GM13976 (cell line): Measurements from ENCODE around the gene NUP160.

ENCODE experiments used
- DNase-seq: peaks from one replicate; pipeline ENCODE4 v3.0.0; 2012; ENCODE audit warnings: low spot score
- CTCF ChIP-seq: IDR thresholded peaks from 2 replicates; pipeline ENCODE4 v1.5.1; 2012; ENCODE audit warnings: borderline replicate concordance, mild to moderate bottlenecking; ENCODE audit not compliant: insufficient read depth; ENCODE audit errors: extremely low read depth, missing control alignments, control extremely low read depth
- in situ Hi-C: fragments of 300-500 bp; cut with MboI; formaldehyde crosslinking; loops from one replicate; pipeline ENCODE4 v1.12.0; 2022; ENCODE audit warnings: low sequenced_read_pairs, mixed read lengths, inconsistent platforms; ENCODE audit not compliant: unreplicated experiment

Gene NUP160

DNA sequence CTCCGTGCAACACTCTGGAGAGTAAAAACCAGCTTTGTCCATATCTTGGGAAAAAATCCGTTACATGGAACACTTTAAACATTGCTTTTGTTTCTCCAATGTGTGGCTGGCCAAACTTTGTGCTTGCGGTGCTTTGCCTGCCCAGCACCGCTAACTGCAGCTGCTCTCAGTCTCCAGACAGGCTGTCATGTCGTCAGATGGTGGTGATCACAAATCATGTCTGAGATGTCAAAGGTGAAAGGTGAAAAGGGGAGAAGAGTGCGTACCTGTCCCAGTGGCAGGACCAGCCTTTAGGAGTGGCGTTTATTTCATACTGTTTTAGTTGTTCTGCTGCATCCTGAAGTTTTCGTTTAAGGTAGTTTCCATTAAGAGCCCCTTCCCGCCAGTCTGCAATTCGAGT is 115.9 kb downstream of the NUP160 start:
- no peak for DNase-seq
- in situ Hi-C loops = no loop called here
- no peak for TF ChIP-seq CTCF

DNA sequence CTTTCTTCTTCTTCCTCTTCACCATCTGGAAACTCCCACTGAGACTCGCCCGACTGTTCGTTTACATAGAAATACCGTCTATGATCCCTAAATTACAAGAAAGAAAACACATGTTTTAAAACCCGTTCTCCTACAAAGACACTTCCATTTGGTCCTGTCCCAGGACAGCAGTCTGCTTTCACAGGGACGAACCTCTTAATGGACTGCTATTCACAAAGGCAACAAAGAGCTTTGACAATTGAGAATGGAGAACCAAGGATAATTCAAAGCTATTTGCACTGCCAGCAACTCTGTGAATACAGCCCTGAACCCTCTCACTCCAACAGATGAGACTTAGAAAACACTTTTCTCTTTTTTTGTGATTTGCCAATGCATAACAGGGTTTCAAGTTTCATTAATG is 116.7 kb downstream of the NUP160 start:
- TF ChIP-seq CTCF = no peak
- DNase-seq = no peak
- in situ Hi-C loops = no loop called here
